ENCODE results near the gene SV2B. TPM values are rescaled to one million over a fixed set of nuclear protein-coding genes. Genes with fewer than 3 reads are reported as not detected.

The SV2B gene
- polyA plus RNA-seq, 2 of the 4 experiments (the other 2 are of a cell fraction): 0.05 TPM; not detected in 1

GRCh38 chr15:91261345-91261744 is 161.3 kb downstream of the SV2B start:
- FAIRE-seq: no peak
- H3K4me2 ChIP-seq: no peak overlapping the region
- no peak overlapping the region for H3K27ac ChIP-seq
- H3K4me1 ChIP-seq: no peaks in the 10 kb centered on the region
- H3K4me3 ChIP-seq: no peak overlapping the region
- no peak for DNase-seq (ENCODE audit: low read depth in 1 of 2, low spot score in 1 of 2)
- ChIA-PET CTCF (interaction anchor here (0.8 to 1.5 kb wide), 4 partner anchors 10 to 305 kb away, joined by 3 to 9 read pairs (median 4); no protein-coding TSS in a partner anchor), POLR2A (no interaction called here)
- TF ChIP-seq ZFP36 (IDR thresholded peaks at IDR 0.05; ENCODE audit: borderline replicate concordance, partially characterized antibody): no peak
- no peak for TF ChIP-seq EP300 (IDR thresholded peaks at IDR 0.05)
- TF ChIP-seq CEBPB (IDR thresholded peaks at IDR 0.05): no peak
- TF ChIP-seq HOXB5 (CRISPR knock-in tag; IDR thresholded peaks at IDR 0.05): no peak
- TF ChIP-seq FOSL2 (IDR thresholded peaks at IDR 0.05): no peak
- no peak for TF ChIP-seq FOSL2 (CRISPR knock-in tag; IDR thresholded peaks at IDR 0.05)
- TF ChIP-seq KDM5A (IDR thresholded peaks at IDR 0.05): no peak
- TF ChIP-seq HOXA7 (CRISPR knock-in tag; IDR thresholded peaks at IDR 0.05): no peak
- TF ChIP-seq CTCF (IDR thresholded peaks at IDR 0.05): no peak
- H3K9me3 ChIP-seq: no peaks in the 10 kb centered on the region
- ATAC-seq: no peak

DNA sequence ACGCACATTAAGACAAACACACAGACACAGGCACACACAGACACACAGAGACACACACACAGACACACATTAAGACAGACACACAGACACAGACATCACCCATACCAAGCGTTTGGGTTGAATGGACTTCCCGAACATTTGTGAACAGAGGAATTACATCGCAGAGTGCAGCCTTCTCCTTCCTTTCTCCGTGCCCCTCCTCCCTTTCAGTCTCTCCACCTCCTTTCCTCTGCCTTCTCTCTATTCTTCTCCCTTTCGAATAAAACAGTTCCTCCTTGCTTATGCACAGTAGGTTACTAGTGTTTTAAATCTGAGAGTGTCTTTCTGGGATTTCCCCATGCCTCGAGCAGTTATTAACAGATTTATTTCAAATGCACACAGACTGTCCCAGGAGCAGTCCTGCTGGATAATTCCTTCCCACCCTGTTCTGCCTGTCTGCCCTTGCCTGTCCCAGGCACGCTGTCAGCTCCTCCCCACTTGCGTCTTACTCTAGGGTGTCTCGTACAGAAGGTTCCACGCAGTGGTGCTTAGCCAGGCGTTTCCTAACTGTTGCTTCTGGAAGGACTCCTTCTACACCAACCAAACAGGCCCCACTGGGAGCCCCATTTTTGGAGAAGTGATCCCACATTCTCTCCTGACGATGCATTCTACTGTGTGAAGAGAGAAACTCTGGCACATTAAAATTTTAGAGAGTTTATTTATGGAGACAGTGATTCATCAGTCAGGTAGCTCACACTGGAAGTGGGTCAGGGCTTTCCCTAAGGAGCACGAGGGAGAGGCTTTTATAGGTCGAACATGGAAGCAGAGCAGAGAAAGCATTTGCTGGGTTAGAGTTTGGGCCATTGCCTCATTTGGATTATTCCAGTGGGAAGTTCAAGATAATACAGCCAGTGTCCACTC is 163.8 kb downstream of the SV2B start:
- FAIRE-seq: peak; percentile 46
- Histone ChIP-seq H3K4me3 (no peak overlapping the region), H3K9me3 (no peaks in the 10 kb centered on the region), H3K27ac (no peak overlapping the region), H3K4me2 (peak overlapping the region; percentile 25), H3K4me1 (no peaks in the 10 kb centered on the region)
- ATAC-seq: peak; percentile 45 to 50; a peak in 5 of 6 replicates
- WGBS (ENCODE audit: missing lambda C conversion rate): 18% methylated on average over 15 of the region's 15 CpGs
- CTCF ChIA-PET: interaction anchor here (0.6 to 7.1 kb wide), 6 partner anchors 9 to 332 kb away, joined by 3 to 89 read pairs (median 4); no protein-coding TSS in a partner anchor
- POLR2A ChIA-PET: no interaction called here
- TF ChIP-seq KDM1A (IDR thresholded peaks at IDR 0.05; ENCODE audit: low read depth) (no peak), ZSCAN20 (CRISPR knock-in tag; IDR thresholded peaks at IDR 0.05) (no peak), HES2 (IDR thresholded peaks at IDR 0.05) (no peak), HOXB13 (CRISPR knock-in tag; IDR thresholded peaks at IDR 0.05; ENCODE audit: low read depth) (no peak), SREBF2 (IDR thresholded peaks at IDR 0.05) (no peak), CEBPB (IDR thresholded peaks at IDR 0.05) (no peak), CTCF (IDR thresholded peaks at IDR 0.05) (no peak), CHD4 (IDR thresholded peaks at IDR 0.05; ENCODE audit: borderline replicate concordance) (no peak), BHLHE40 (IDR thresholded peaks at IDR 0.05; ENCODE audit: low read depth, low read length) (no peak), NR3C1 (IDR thresholded peaks at IDR 0.05) (no peak), NPAS2 (CRISPR knock-in tag; IDR thresholded peaks at IDR 0.05; ENCODE audit: borderline replicate concordance) (no peak), ZNF302 (CRISPR knock-in tag; IDR thresholded peaks at IDR 0.05) (no peak), RCOR1 (IDR thresholded peaks at IDR 0.05; ENCODE audit: low read depth, low read length) (no peak), CBX2 (IDR thresholded peaks at IDR 0.05; ENCODE audit: borderline replicate concordance, low read depth) (no peak)
- TF ChIP-seq, protein P1, sequence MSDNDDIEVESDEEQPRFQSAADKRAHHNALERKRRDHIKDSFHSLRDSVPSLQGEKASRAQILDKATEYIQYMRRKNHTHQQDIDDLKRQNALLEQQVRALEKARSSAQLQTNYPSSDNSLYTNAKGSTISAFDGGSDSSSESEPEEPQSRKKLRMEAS (IDR thresholded peaks at IDR 0.05): no peak
- no peak for DNase-seq (ENCODE audit: low read depth in 1 of 2, low spot score in 1 of 2)
